ENCODE data around the gene ZMAT5. TPM values are rescaled to one million over a fixed set of nuclear protein-coding genes. Genes with fewer than 3 reads are reported as not detected.

ZMAT5 gene
- total and polyA plus RNA-seq, 2 of the 13 experiments (the other 11 are each of a cell fraction or from before 2014, with no cell fraction given) = 20.7 to 27.8 TPM

GRCh38 chr22:29799217-29799680, 32.4 kb upstream of the ZMAT5 start (continued):
- TF ChIP-seq RARA (CRISPR knock-in tag; IDR thresholded peaks at IDR 0.05) (0 out of 2 replicates have a peak, but pooled peaks have one; percentile 44), SMARCC2 (IDR thresholded peaks at IDR 0.05) (no peak), MAF1 (CRISPR knock-in tag; IDR thresholded peaks at IDR 0.05; ENCODE audit: borderline replicate concordance) (no peak), MTERF4 (CRISPR knock-in tag; IDR thresholded peaks at IDR 0.05) (no peak; the same call in 1 of the 2 replicates), SSRP1 (CRISPR knock-in tag; IDR thresholded peaks at IDR 0.05) (peak; percentile 70; the same call in 1 of the 2 replicates), ZNF644 (CRISPR knock-in tag; IDR thresholded peaks at IDR 0.05; ENCODE audit: low read depth) (peak; percentile 79; the same call in 1 of the 2 replicates), KLF16 (CRISPR knock-in tag; IDR thresholded peaks at IDR 0.05) (peak in 1 of 2 experiments; percentile 54; a peak in 1 of 4 replicates), MTF2 (CRISPR knock-in tag; IDR thresholded peaks at IDR 0.05; ENCODE audit: borderline replicate concordance) (no peak), ZNF816 (CRISPR knock-in tag; IDR thresholded peaks at IDR 0.05; ENCODE audit: borderline replicate concordance) (no peak), ZNF850 (CRISPR knock-in tag; conservative IDR thresholded peaks at IDR 0.05) (no peak), BCL3 (CRISPR knock-in tag; IDR thresholded peaks at IDR 0.05) (no peak), RXRB (CRISPR knock-in tag; IDR thresholded peaks at IDR 0.05; ENCODE audit: borderline replicate concordance) (peak; percentile 75; the same call in 1 of the 2 replicates), NR2F6 (IDR thresholded peaks at IDR 0.05) (peak; percentile 56; the same call in 1 of the 2 replicates), NR2F6 (CRISPR knock-in tag; IDR thresholded peaks at IDR 0.05) (peak; percentile 50; the same call in 1 of the 2 replicates), NKX3-1 (CRISPR knock-in tag; IDR thresholded peaks at IDR 0.05) (no peak), ZNF317 (CRISPR knock-in tag; IDR thresholded peaks at IDR 0.05) (no peak), ZNF766 (CRISPR knock-in tag; IDR thresholded peaks at IDR 0.05; ENCODE audit: borderline replicate concordance) (no peak), BORCS8-MEF2B (CRISPR knock-in tag; IDR thresholded peaks at IDR 0.05) (no peak), ZNF274 (CRISPR knock-in tag; IDR thresholded peaks at IDR 0.05) (no peak), ZNF503 (CRISPR knock-in tag; IDR thresholded peaks at IDR 0.05) (no peak), ZNF205 (CRISPR knock-in tag; IDR thresholded peaks at IDR 0.05) (peak; percentile 63; the same call in 1 of the 2 replicates), ZNF737 (CRISPR knock-in tag; IDR thresholded peaks at IDR 0.05; ENCODE audit: borderline replicate concordance) (no peak), SAFB2 (CRISPR knock-in tag; IDR thresholded peaks at IDR 0.05; ENCODE audit: borderline replicate concordance, low read depth) (0 out of 2 replicates have a peak, but pooled peaks have one; percentile 19), HNF4A (CRISPR knock-in tag; IDR thresholded peaks at IDR 0.05) (peak; percentile 26; the same call in 1 of the 2 replicates), ZKSCAN8 (CRISPR knock-in tag; IDR thresholded peaks at IDR 0.05; ENCODE audit: borderline replicate concordance) (no peak; the same call in 1 of the 2 replicates), E2F2 (CRISPR knock-in tag; IDR thresholded peaks at IDR 0.05; ENCODE audit: borderline replicate concordance) (no peak), SIN3A (IDR thresholded peaks at IDR 0.05; ENCODE audit: borderline replicate concordance, low read depth, low read length) (no peak), XBP1 (CRISPR knock-in tag; IDR thresholded peaks at IDR 0.05) (no peak)
